GM15510 (cell line): ENCODE data around the gene SALL1.

Experiments used
- POLR2A ChIP-seq: IDR thresholded peaks from 3 replicates; pipeline ENCODE4 v1.6.1; 2011; ENCODE audit warnings: borderline replicate concordance; ENCODE audit not compliant: insufficient read length; ENCODE audit errors: extremely low read depth

The SALL1 gene

DNA sequence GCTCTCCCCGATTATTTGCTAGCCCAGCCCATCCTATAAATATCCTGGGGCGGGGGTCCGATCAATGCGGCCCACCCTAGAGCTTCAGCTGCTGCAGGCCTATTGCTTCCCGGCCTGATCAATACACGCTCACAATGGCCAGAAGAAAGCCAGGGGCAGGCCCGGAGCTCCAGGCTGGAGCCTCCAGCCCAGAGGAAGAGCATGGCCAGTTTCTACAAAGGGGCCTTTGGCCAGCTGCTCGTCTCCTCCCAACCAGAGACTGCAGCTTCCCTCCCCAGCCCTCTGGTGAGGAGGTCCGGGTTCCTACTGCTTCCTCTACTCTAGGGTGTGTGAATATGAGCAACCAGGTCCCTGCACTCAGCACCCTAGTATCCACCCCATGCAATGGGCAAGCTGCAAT lies 36.7 kb downstream of the SALL1 start:
- TF ChIP-seq POLR2A, result no peak

DNA sequence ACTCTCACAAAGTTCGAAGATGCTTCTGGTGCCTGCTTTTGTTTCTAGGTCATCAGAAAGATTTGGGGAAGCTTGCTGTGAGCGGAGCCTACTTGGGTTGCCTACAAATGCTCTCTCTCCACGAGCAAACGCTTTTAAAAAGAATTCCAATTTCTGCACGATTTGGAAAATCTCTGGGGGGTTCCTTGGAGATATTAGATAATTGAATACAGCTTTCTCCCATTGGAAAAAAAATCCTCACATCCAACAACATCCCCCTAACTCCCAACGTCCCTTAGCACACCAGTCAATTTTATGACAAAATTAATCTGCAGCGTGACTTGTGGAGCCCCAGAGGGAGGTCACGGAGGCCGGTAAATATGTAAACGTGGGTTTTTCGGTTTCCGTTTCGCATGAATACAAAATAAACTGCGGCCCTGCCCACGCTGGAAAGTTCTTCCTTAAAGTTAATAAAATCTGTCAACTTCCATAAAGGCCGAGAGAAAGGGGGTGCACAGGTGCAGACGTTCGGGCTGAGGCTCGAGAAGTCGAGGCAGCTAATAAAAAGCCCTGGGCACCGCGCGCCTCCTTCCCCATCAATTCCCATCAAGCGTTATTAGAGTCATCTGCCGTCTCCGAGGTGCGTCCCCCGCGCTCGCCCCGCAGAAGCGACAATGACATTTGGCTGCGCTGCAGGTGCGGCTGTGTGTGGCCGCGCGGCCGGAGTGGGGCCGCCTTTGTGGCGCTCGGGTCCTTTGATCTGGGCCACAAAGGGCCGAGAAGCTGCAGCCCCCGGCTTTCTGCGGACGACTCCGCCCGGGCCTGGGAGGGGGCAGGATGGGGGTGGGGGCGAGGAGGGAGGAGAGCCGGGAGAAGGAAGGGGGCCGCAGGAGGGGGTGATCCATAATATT lies 37.6 kb downstream of the SALL1 start:
- TF ChIP-seq POLR2A, result no peak

DNA sequence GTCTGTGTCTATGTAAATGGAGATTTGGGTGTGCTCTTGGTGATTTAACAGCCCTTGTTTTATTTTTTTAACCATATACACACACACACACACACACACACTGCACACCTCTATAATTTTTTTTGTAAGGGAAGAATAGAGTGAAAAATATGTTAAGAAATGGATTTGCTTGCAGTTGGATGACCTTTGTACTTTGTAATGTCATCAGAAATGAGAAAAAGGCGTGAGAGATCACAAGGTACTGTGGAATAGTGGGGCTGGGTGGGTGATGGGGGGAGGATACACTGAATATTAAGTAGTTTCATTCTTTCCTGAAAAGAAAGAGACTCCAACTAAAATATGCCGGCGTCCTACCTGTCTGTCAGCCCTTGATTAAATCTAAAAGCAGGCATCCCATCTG lies 38.7 kb downstream of the SALL1 start:
- TF ChIP-seq POLR2A, result no peak

DNA sequence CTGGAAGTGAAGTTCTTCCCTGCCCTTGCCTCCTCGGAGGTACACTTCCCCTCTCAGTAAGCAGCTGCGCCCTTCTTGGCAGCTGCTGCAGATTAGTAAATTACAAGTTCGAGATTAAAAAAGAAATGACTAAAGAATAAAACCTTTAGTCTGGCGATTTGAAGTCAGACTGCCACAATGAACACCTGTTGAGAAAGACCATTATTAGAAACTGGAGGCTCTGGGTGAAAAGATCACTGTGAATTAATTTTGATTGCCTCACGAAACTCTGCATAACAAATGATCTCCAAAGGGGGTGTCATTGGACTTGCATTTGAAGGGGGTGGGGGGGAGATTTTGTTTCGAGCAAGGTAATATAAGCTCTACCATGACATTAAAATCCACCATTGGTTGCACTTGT lies 39.3 kb downstream of the SALL1 start:
- no peak for TF ChIP-seq POLR2A

DNA sequence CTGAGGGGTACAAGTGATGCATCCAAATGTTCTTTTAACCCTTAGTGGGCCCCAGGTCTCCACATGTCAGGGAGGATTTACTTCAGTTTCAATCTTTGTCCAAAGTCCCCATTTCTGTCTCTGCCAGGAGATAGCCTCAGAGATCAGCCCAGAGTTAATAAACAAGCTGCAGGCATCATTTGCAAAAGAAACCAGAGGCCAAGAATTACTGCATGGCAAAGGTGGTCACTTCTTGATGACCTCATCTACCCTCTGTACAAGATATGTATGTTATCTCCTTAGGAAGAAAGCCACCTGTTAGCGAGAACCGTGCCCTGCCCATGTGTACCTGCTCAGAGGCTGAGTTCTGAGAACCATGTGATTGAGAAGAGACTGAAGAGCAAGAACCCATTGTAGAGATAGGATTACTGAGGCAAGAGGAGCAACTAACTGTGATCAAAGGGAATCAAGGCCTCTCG lies 40.3 kb downstream of the SALL1 start:
- no peak for TF ChIP-seq POLR2A

DNA sequence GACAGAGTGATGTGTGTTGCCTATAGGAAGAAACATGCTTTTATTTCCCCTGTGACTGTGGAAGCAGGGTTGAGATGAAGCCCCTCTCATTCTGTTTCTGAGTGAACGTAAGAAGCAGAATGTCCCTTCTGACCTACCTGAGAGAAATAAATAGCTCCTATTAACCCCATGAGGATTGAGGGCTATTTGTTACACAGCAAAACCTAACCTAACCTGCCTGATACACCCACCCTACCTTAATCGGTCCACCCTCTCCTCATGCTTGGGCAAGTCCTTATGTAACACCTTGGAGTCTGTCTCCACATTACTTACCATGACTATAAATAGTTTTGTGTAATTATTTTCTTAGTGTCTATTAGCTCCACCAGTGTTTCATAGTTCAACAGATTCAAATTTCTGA lies 41.9 kb downstream of the SALL1 start:
- TF ChIP-seq POLR2A, result no peak

DNA sequence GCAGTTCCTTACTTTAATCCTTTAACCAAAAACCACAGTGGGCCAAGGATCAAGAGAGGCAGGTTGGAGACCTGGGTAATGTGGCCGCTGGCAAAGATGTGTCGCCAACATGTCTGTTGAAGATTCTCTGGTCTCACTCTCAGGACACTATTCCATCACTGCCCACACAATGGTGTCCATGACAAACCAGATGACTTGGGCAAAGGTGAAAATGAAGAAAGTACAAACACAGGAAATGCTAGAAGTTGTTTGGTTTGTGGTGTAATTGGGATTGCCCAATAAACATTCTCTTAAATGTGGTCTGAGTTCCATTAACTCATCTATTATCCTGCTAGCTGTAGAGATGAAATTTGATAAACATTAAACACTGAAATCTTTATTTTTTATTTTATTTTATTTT lies 43.3 kb downstream of the SALL1 start:
- TF ChIP-seq POLR2A, result no peak

DNA sequence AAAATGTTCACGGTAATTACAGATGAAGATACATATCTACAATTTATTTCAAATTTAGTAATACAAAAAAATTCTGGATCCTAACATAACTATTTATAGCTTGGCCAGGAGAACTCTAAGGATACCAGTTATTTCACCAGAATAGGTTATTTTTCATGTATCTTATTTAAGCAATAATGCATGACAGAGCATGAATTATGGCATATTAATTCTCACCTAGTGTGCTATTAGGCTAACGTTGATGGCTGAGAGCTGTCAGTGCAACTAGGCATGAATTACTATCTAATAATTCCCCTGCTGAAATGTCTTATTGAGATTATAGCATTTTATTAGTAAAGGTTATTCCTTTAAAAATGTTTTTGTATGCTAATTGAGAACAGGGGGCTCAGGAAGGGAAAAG lies 44.5 kb downstream of the SALL1 start:
- TF ChIP-seq POLR2A, result no peak

DNA sequence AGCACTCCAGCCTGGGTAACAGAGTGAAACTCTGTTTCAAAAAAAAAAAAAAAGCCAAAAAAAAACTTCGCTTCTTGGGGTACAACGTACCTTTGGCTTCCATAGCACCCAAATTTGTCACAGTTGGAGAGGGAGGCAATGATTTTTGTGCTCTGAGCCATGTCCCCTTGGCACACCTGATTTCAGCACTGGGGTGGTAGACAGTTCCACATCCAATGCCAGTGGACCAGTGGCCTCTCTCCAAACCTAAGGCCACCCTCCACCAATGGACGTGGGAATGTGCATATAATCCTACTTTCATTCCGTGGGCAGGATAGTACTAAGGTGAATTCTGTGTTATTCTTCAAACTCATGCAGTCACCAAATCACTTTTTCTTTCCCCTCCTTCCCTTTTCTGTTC lies 47.5 kb downstream of the SALL1 start:
- no peak for TF ChIP-seq POLR2A

DNA sequence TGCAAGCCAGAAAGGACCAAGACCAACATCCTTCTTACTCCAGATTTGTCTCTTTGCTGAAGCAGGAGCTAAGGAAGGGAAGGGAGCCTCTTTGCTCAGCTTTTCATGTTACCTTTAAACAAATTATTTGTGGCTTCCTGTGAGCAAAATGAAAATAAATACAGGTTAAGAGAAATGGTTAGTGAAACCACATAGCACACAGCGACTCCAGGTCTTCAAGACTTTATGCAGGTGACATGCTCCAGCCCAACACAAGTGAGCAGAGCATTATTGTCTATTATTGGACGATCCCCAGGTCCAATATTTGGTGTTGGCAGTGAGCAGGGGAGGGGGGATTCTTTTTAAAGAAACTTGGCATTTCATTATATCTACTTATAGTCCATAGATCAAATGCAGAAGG lies 53.3 kb downstream of the SALL1 start:
- TF ChIP-seq POLR2A, result no peak

DNA sequence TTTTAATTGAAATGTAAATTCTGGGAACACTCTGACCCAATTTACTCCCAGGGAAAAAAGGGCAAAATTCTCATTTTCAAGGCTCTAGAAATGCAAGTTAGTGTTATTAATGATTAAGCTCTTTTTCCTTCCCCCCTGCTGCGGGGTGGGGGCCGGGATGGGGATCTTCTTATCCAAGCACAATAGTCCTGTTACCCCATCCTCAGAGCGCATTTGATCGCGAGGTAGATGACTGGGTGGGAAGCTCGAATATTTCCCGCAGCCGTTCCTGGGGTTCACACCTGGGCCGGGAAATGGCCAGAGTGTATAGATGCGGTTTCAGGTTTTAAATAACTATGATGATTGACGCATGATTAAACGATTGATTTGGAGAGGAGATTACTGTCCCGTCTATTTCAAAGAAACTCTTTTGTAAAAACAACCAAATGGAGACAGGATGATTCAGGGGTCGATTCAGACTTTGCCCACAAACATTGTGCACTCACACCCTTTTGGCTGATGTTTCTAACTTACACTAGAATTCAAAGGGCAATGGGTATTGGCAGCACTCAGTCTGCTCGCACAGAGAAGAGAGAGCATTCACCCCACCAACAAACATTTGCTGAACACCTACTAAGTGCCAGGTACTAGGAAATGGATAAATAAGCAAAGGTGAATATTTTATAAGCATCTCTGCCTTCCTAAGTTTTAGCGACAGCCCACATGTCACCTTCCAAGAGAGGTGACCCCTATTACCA lies 55.0 kb downstream of the SALL1 start:
- no peak for TF ChIP-seq POLR2A

DNA sequence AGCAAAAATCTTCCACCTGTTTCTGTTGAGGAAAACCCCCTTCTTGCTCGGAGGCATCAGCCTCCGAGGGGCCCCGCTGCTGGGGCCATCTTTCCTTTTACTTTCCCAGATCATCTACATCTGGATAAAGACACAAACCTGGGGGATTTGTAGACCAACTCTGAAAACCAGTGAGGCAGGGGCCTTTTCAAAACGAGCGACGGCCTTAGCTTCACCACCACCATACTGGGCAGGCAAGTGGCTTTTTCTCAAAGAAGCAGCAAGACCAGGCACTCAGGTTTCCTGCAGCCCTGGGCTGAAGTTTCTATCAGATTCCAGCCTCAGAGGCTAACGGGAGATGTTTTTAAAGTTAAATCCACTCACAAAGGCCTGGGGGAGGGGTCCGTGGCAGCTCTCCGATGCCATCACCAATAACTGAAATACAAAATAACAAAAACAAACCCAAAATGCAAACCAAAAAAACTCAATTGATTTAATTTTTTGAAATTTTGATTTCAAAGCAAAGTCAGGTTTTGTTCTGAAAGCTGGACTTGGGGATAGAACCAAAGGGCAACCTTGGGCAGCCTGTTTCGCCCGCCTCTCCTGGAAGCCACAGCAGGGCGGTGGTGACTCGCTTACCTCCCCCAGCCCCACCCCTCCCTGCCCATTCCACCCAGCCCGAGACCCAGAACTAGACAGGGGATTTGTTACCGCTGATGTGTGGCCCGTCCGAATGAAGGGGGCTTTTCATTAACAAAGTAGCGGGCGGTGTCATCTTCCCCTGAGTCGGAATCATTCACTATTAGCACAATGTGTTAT lies 55.8 kb downstream of the SALL1 start:
- TF ChIP-seq POLR2A, result no peak

DNA sequence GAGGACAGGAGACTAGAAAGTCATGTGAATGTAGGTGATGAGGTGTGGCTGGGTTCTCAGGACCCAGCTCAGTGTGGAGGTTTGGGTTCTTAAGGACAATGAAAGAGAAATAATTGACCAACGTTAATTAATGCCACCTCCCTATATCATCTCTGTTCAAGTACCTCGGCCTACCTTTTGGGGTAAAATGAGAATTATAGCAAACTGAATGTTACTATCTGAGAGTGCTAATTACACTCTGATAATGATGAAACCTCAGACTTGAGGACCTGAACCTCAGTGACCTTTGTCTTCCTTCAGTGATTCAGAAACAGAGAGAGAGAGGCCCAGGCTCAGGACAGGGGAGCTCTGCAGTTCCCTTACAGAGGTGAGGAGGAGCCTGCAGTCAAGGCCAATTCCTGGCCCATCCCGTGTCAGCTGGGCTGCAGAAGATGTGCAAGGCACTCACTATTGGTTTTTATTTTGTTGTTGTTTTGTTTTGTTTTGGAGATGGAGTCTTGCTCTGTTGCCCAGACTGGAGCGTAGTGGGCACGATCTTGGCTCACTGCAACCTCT lies 57.3 kb downstream of the SALL1 start:
- TF ChIP-seq POLR2A, result no peak
